ENCODE results near the gene TRIP6. TPM values are rescaled to one million over a fixed set of nuclear protein-coding genes. Genes with fewer than 3 reads are reported as not detected.
A peak's percentile ranks its signal among the peaks of the same experiment; 100 is the strongest.
"Not testable (repeated sequence)": the region's sequence is repeated elsewhere in the genome, so short reads cannot be mapped to it uniquely, and the experiment has no call there.

Gene TRIP6
- total RNA-seq, 3 donors from 2014 or later (not counting 1 experiment from before 2014, with no cell fraction given): 1.1 to 3.5 (median 1.5) TPM

DNA sequence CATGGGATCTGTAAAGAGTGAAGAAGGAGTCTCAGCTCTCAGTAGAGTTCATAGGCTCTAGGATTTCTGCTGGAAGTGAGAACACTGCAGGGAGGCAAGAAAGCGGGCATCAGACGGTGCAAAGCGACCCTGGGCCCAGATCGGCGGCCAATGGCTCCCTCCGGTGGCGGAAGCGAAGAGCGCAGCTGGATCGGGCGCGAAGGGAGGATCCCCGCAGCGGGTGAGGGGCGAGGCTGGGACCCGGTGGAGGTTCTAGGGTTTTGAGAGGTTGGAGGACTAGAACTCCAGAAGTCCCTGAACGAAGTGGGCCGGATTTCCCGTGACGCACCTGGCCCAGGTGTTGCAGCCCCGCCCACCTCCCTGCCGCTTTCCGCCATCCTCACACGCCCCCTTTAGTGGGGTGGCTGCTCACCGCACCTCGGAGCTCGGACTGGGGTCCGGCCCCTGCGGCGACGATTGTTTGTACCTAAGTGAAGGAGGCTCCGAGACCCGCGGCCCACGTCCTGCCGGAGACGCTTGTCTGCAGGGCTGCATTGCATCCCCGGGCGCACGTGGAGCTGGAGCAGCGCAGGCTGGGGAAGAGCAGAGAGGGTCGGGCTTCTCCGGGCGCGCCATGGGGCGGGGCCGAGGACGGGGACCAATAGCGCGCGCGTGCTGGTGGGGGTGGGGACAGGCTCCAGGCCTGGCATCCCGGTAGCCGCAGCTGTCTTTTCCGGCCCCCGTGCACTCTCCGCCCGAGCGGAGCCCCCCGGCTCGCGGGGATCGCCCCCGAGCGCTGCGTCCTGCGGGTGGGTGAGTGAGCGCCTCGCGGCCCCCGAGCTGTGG lies 14.9 kb upstream of the TRIP6 start, which contains the start of gene SLC12A9:
TSS of gene SLC12A9 (plus strand) at position 666 of the 825 bp plus-strand sequence. CDS start 1,485 bp downstream, outside the sequence.
- TF ChIP-seq, protein P1, sequence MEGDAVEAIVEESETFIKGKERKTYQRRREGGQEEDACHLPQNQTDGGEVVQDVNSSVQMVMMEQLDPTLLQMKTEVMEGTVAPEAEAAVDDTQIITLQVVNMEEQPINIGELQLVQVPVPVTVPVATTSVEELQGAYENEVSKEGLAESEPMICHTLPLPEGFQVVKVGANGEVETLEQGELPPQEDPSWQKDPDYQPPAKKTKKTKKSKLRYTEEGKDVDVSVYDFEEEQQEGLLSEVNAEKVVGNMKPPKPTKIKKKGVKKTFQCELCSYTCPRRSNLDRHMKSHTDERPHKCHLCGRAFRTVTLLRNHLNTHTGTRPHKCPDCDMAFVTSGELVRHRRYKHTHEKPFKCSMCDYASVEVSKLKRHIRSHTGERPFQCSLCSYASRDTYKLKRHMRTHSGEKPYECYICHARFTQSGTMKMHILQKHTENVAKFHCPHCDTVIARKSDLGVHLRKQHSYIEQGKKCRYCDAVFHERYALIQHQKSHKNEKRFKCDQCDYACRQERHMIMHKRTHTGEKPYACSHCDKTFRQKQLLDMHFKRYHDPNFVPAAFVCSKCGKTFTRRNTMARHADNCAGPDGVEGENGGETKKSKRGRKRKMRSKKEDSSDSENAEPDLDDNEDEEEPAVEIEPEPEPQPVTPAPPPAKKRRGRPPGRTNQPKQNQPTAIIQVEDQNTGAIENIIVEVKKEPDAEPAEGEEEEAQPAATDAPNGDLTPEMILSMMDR (IDR thresholded peaks at IDR 0.05): peak; percentile 98
- peak within 1 kb of the TSS; percentile 71 to 87 for H3K27ac Mint-ChIP-seq
- peak within 1 kb of the TSS; percentile 97 for H3K4me3 Mint-ChIP-seq
- ATAC-seq (peak; percentile 90 to 94 (median 92)), DNase-seq (peak; percentile 71 to 91)
- intact Hi-C loops (cut with micrococcal nuclease): loop anchor here (5.0 to 10.0 kb wide), 2 partner anchors 55 to 377 kb away; partner anchors contain the start of gene TSC22D4
- no peaks in the 10 kb centered on the region for H3K27me3 ChIP-seq (ENCODE audit: control insufficient read depth, insufficient read depth, low read length)
- no peaks in the 10 kb centered on the region for H3K9me3 Mint-ChIP-seq
- H3K9me3 ChIP-seq (ENCODE audit: control insufficient read depth, insufficient read depth, low read length): no peaks in the 10 kb centered on the region
- no peaks in the 10 kb centered on the region for H3K36me3 Mint-ChIP-seq
- WGBS (ENCODE audit: insufficient coverage): under 1% methylated on average over 71 of the region's 71 CpGs
- H3K36me3 ChIP-seq (ENCODE audit: control insufficient read depth, insufficient read depth, low read length): peaks cover 8% of the 10 kb centered on the region
- peak within 1 kb of the TSS; percentile 71 for H3K4me3 ChIP-seq (ENCODE audit: low read length)
- H3K27me3 Mint-ChIP-seq (ENCODE audit: low read depth in 2 of 2): peaks cover 0 to 3% of the 10 kb centered on the region in 2 donors
- peak within 1 kb of the TSS; percentile 59 for H3K27ac ChIP-seq (ENCODE audit: low read length)
- H3K4me1 ChIP-seq (ENCODE audit: control insufficient read depth, insufficient read depth, low read length): peaks cover 28% of the 10 kb centered on the region
- H3K4me1 Mint-ChIP-seq: peaks cover 8 to 31% of the 10 kb centered on the region in 2 donors

DNA sequence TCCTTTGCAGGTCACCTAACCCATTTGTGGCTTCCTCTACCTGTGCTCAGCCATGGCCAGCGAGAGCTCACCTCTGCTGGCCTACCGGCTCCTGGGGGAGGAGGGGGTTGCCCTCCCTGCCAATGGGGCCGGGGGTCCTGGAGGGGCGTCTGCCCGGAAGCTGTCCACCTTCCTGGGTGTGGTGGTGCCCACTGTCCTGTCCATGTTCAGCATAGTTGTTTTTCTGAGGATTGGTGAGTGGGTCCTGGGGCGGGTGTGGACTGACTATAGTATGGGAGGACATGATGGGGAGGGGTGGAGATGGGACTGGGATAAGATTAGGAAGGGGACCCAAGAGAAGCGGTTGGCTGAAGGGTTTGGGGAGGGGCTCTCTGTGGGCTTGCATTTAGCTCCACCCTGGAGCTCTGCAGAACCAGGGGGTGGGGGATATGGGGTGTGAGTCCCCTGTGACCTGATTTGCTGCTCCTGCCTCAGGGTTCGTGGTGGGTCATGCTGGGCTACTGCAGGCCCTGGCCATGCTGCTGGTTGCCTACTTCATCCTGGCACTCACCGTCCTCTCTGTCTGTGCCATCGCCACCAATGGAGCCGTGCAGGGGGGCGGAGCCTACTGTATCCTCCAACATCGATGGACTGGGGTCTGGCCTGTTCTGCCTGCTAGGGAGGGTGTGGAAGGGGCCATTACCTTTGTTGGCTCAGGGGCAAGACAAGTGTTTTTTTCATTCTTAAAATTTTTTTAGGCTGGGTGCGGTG lies 12.9 kb upstream of the TRIP6 start:
- intact Hi-C loops (cut with micrococcal nuclease): loop anchor here (5.0 to 10.0 kb wide), 2 partner anchors 57 to 380 kb away; partner anchors contain the start of gene TSC22D4
- H3K27me3 ChIP-seq (ENCODE audit: control insufficient read depth, insufficient read depth, low read length): no peaks in the 10 kb centered on the region
- Mint-ChIP-seq H3K4me1 (peaks cover 8 to 32% of the 10 kb centered on the region in 2 donors), H3K27me3 (ENCODE audit: low read depth in 2 of 2) (no peaks in the 10 kb centered on the region), H3K36me3 (no peaks in the 10 kb centered on the region), H3K4me3 (peak overlapping the region; percentile 47), H3K27ac (no peak overlapping the region), H3K9me3 (no peaks in the 10 kb centered on the region)
- H3K27ac ChIP-seq (ENCODE audit: low read length): no peak overlapping the region
- no peaks in the 10 kb centered on the region for H3K9me3 ChIP-seq (ENCODE audit: control insufficient read depth, insufficient read depth, low read length)
- TF ChIP-seq, protein P1 (IDR thresholded peaks at IDR 0.05): no peak
- no peak overlapping the region for H3K4me3 ChIP-seq (ENCODE audit: low read length)
- ATAC-seq (no peak), DNase-seq (peak in 1 of 2 donors; percentile 3)
- H3K36me3 ChIP-seq (ENCODE audit: control insufficient read depth, insufficient read depth, low read length): peaks cover 11% of the 10 kb centered on the region
- WGBS (ENCODE audit: insufficient coverage): 96% methylated on average over 14 of the region's 14 CpGs
- H3K4me1 ChIP-seq (ENCODE audit: control insufficient read depth, insufficient read depth, low read length): peaks cover 28% of the 10 kb centered on the region

DNA sequence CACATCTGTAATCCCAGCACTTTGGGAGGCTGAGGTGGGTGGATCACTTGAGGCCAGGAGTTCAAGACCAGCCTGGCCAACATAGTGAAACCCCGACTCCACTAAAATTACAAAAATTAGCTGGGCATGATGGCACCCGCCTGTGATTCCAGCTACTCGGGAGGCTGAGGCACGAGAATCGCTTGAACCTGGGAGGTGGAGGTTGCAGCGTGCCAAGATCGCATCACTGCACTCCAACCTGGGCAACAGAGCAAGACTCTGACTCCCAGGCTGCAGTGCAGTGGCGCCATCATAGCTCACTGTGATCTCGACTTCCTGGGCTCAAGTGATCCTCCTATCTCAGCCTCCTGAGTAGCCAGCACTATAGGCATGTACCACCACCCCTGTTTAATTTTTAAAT lies 12.3 kb upstream of the TRIP6 start:
- not testable (repeated sequence) for H3K27me3 ChIP-seq (ENCODE audit: control insufficient read depth, insufficient read depth, low read length); H3K4me3 Mint-ChIP-seq; H3K27ac ChIP-seq (ENCODE audit: low read length); H3K4me3 ChIP-seq (ENCODE audit: low read length); H3K9me3 ChIP-seq (ENCODE audit: control insufficient read depth, insufficient read depth, low read length); H3K27me3 Mint-ChIP-seq (ENCODE audit: low read depth in 2 of 2); H3K9me3 Mint-ChIP-seq; ATAC-seq; H3K36me3 Mint-ChIP-seq
- Mint-ChIP-seq H3K4me1 (peaks cover 8 to 32% of the 10 kb centered on the region in 2 donors), H3K27ac (peak overlapping the region in 1 of 2 donors; percentile 41)
- 99% methylated on average over 9 of the region's 9 CpGs for WGBS (ENCODE audit: insufficient coverage)
- intact Hi-C loops (cut with micrococcal nuclease): loop anchor here (5.0 to 10.0 kb wide), 2 partner anchors 58 to 380 kb away; partner anchors contain the start of gene TSC22D4
- Histone ChIP-seq H3K36me3 (ENCODE audit: control insufficient read depth, insufficient read depth, low read length) (peaks cover 14% of the 10 kb centered on the region), H3K4me1 (ENCODE audit: control insufficient read depth, insufficient read depth, low read length) (peaks cover 28% of the 10 kb centered on the region)
- peak in 1 of 2 donors; percentile 2 for DNase-seq
